NCI-H1694 (cell line): Measurements from ENCODE around the gene MRPS26.
"Not testable (repeated sequence)": the region's sequence is repeated elsewhere in the genome, so short reads cannot be mapped to it uniquely, and the experiment has no call there.

Source experiments
- DNase-seq: peaks from one replicate; lab custom pipeline; 2025; lab: John Stamatoyannopoulos, UW

The MRPS26 gene

GRCh38 chr20:3045816-3046676, at the start of gene MRPS26:
TSS of gene MRPS26 (plus strand) at chr20:3046052. CDS start at chr20:3046069, 17 bp downstream.
- peak; percentile 56 for DNase-seq

GRCh38 chr20:2998728-2999127, 47.1 kb upstream of the MRPS26 start:
- DNase-seq = no peak

GRCh38 chr20:3000852-3001523, 44.9 kb upstream of the MRPS26 start:
- peak; percentile 73 for DNase-seq

- no peak for DNase-seq
These were observed 42.4 kb upstream of the MRPS26 start for GRCh38 chr20:3003416-3003815.

GRCh38 chr20:3010985-3011723, 34.7 kb upstream of the MRPS26 start:
- no peak for DNase-seq

GRCh38 chr20:3011752-3012151, 34.1 kb upstream of the MRPS26 start:
- DNase-seq = no peak

GRCh38 chr20:3013771-3014170, 32.1 kb upstream of the MRPS26 start:
- DNase-seq = no peak

GRCh38 chr20:3014179-3014578, 31.7 kb upstream of the MRPS26 start:
- DNase-seq = no peak

GRCh38 chr20:3014662-3015061, 31.2 kb upstream of the MRPS26 start:
- DNase-seq = no peak

GRCh38 chr20:3015302-3015701, 30.6 kb upstream of the MRPS26 start:
- DNase-seq = not testable (repeated sequence)

- no peak for DNase-seq
These were observed 24.5 kb upstream of the MRPS26 start for GRCh38 chr20:3021327-3021726.

- DNase-seq = no peak
These were observed 24.1 kb upstream of the MRPS26 start for GRCh38 chr20:3021777-3022176.

GRCh38 chr20:3022559-3023490, 23.0 kb upstream of the MRPS26 start:
- not testable (repeated sequence) for DNase-seq

- DNase-seq = no peak
These were observed 17.9 kb upstream of the MRPS26 start for GRCh38 chr20:3027987-3028386.

- DNase-seq = no peak
These were observed 14.2 kb upstream of the MRPS26 start for GRCh38 chr20:3031524-3032147.

- no peak for DNase-seq
These were observed 13.2 kb upstream of the MRPS26 start for GRCh38 chr20:3032624-3033023.

- DNase-seq = no peak
These were observed 8.2 kb upstream of the MRPS26 start for GRCh38 chr20:3037654-3038053.

- DNase-seq = no peak
These were observed 7.4 kb upstream of the MRPS26 start for GRCh38 chr20:3038454-3038853.

GRCh38 chr20:3039426-3039825, 6.4 kb upstream of the MRPS26 start:
- no peak for DNase-seq

GRCh38 chr20:3040086-3040485, 5.8 kb upstream of the MRPS26 start:
- DNase-seq = no peak

GRCh38 chr20:3041854-3042409, 3.9 kb upstream of the MRPS26 start:
- DNase-seq = no peak
